ENCODE measurements around the gene B3GAT3.
A peak's percentile ranks its signal among the peaks of the same experiment; 100 is the strongest.

The B3GAT3 gene

DNA sequence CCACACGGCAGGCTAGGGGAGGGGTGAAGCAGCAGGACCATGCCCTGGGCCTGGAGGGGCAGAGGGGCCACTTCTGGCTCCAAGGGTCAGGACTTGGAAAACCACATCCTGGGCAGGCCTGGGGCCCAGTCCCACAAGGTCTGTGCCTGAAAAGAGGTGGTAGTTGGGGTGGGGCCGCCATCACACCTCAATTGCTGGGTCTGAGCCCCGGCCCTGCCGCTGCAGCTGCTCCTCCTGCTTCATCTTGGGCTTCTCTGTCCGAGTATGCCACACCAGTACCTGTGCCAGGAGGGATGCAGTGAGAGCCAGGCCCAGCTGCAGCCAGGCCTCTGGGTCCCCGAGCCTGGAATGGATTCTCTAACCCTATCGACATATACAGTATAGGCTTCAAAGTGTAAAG lies 6.3 kb downstream of the B3GAT3 start:
- in situ Hi-C loops (cut with HindIII; ENCODE audit: low sequenced_read_pairs) = no loop called here
- no peak for DNase-seq (ENCODE audit: low read depth)
- no peak overlapping the region for H3K4me3 ChIP-seq (ENCODE audit: low read depth, low read length)
- TF ChIP-seq, protein P1, sequence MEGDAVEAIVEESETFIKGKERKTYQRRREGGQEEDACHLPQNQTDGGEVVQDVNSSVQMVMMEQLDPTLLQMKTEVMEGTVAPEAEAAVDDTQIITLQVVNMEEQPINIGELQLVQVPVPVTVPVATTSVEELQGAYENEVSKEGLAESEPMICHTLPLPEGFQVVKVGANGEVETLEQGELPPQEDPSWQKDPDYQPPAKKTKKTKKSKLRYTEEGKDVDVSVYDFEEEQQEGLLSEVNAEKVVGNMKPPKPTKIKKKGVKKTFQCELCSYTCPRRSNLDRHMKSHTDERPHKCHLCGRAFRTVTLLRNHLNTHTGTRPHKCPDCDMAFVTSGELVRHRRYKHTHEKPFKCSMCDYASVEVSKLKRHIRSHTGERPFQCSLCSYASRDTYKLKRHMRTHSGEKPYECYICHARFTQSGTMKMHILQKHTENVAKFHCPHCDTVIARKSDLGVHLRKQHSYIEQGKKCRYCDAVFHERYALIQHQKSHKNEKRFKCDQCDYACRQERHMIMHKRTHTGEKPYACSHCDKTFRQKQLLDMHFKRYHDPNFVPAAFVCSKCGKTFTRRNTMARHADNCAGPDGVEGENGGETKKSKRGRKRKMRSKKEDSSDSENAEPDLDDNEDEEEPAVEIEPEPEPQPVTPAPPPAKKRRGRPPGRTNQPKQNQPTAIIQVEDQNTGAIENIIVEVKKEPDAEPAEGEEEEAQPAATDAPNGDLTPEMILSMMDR (IDR thresholded peaks at IDR 0.05; ENCODE audit: low read depth, low read length, missing control alignments) = no peak

DNA sequence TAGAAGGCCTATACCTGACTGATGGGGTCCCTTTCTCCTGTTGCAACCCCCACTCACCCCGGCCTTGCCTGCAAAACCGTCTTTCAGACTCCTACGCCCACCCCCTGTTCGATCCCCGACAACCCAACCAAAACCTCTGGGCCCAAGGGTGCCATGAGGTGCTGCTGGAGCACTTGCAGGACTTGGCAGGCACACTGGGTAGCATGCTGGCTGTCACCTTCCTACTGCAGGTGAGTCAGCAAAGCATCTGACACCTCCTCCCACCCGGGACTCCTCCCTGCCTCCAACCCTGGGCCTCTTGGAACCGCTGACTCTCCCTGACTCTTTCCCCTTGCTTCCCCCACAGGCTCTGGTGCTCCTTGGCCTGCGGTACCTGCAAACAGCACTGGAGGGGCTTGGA lies 7.5 kb downstream of the B3GAT3 start:
- in situ Hi-C loops (cut with HindIII; ENCODE audit: low sequenced_read_pairs) = no loop called here
- DNase-seq (ENCODE audit: low read depth) = no peak
- H3K4me3 ChIP-seq (ENCODE audit: low read depth, low read length) = no peak overlapping the region

DNA sequence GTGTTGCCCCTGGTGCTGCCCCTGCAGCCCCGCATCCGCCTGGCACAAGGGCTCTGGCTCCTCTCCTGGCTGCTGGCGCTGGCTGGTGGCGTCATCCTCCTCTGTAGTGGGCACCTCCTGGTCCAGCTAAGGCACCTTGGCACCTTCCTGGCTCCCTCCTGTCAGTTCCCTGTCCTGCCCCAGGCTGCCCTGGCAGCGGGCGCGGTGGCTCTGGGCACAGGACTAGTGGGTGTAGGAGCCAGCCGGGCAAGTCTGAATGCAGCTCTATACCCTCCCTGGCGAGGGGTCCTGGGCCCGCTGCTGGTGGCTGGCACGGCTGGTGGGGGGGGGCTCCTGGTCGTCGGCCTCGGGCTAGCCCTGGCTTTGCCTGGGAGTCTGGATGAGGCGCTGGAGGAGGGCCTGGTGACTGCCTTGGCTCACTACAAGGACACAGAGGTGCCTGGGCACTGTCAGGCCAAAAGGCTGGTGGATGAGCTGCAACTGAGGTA lies 8.5 kb downstream of the B3GAT3 start:
- TF ChIP-seq, protein P1 (IDR thresholded peaks at IDR 0.05; ENCODE audit: low read depth, low read length, missing control alignments) = no peak
- DNase-seq (ENCODE audit: low read depth) = no peak
- in situ Hi-C loops (cut with HindIII; ENCODE audit: low sequenced_read_pairs) = no loop called here
- no peak overlapping the region for H3K4me3 ChIP-seq (ENCODE audit: low read depth, low read length)

More for the DNA sequence above, 7.5 kb downstream of the B3GAT3 start:
- TF ChIP-seq, protein P1 (IDR thresholded peaks at IDR 0.05; ENCODE audit: low read depth, low read length, missing control alignments) = no peak

DNA sequence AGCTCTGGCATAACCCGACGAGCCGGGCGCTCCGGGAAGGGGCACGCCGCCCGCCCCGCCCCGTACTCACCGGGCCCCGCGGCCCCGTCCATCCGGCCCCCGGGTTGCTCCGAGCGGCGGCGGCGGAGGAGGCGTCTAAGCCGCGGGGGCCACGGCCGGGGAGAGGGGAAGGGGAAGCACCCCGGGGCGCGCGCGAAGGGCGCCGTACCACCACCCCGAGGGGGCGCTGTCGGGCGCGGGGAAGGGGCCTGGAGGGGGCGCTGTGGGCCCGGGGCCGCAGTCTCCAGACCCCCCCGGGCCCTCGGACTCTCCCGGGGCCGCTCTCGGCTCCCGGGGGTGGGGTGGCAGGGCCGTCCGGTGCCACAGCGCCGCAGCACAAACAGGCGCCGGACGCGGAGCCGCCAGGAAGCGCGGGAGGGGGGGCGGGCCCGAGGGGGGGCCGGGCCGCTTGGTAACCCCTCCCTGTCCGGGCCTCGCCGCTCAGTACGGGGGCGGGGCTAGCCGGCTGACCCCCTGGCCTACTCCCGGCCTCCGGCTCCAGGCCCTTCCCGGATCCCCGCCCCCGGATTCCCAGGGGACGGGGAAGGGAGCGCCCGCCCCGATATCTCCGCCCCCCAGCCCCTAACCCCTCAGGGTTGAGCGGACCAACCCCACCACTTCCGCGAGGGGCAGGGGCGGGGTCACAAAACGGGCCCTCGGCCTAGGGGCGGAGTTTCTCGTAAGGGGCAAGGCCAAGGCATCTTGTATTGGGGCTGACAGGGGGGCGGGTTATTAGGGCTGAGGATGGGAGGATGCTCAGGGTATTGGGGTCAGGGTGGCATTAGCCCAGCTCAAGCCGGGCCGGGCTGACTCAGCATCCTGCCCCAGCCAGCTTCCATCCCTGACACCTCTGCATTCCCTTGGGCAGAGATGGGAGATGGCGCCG lies 9.2 kb downstream of the B3GAT3 start, which contains the start of the genes EML3 and ROM1:
Gene EML3, minus strand, starts transcription at position 410 of the 925 bp plus-strand sequence. Its CDS starts 318 bp downstream, at position 92.
Gene ROM1, plus strand, starts transcription at position 892 of the 925 bp plus-strand sequence. Its CDS starts 25 bp downstream, at position 917.
- DNase-seq (ENCODE audit: low read depth) = peak; percentile 29
- H3K4me3 ChIP-seq (ENCODE audit: low read depth, low read length) = peak within 1 kb of the TSS; percentile 74
- TF ChIP-seq, protein P1 (IDR thresholded peaks at IDR 0.05; ENCODE audit: low read depth, low read length, missing control alignments) = peak; percentile 78
- in situ Hi-C loops (cut with HindIII; ENCODE audit: low sequenced_read_pairs) = no loop called here

DNA sequence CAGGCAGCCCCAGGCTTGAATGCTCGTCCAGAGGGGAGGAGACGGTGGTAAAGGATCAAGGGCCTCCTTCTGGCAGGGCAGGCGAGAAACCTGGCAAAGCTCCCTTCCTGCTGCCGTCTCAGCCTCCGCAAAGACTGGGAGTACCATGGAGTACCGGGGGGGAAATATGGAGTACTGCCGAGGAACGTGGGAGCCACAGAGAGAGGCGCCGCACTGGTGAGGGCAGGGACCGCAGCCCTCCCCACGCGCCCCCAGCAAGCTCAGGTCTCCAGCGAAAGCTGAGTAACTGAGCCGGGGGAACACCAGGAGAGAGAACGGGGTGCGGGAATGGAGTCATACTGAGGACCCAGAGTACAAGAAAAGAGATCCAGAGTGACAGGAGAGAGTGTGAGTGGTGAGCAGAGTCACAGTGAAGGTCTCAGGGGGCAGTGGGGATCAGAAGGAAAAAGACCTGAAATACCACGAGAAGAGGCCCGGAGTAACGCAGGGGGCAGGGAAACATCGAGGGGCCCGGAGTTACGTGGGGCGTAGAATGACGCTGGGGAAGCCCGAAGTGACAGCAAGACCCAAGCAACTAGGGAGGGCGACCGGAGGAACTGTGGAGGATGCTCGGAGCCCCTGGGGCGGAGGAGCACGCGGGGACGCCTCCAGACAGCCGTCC lies 10.0 kb downstream of the B3GAT3 start:
- in situ Hi-C loops (cut with HindIII; ENCODE audit: low sequenced_read_pairs) = no loop called here
- peak overlapping the region; percentile 74 for H3K4me3 ChIP-seq (ENCODE audit: low read depth, low read length)
- TF ChIP-seq, protein P1 (IDR thresholded peaks at IDR 0.05; ENCODE audit: low read depth, low read length, missing control alignments) = no peak
- peak; percentile 43 for DNase-seq (ENCODE audit: low read depth)

Measured in astrocyte of the cerebellum (primary cell).